Activated CD4-positive, alpha-beta T cell treated with anti-CD3 and anti-CD28 coated beads, Interleukin-2, amount 50 U/mL, for 1 hour (primary cell): Measurements from ENCODE around the gene RALGAPA2.

Experiments used
- DNase-seq: peaks from one replicate; pipeline ENCODE4 v3.0.0-alpha.2; 2020

RALGAPA2 gene

DNA sequence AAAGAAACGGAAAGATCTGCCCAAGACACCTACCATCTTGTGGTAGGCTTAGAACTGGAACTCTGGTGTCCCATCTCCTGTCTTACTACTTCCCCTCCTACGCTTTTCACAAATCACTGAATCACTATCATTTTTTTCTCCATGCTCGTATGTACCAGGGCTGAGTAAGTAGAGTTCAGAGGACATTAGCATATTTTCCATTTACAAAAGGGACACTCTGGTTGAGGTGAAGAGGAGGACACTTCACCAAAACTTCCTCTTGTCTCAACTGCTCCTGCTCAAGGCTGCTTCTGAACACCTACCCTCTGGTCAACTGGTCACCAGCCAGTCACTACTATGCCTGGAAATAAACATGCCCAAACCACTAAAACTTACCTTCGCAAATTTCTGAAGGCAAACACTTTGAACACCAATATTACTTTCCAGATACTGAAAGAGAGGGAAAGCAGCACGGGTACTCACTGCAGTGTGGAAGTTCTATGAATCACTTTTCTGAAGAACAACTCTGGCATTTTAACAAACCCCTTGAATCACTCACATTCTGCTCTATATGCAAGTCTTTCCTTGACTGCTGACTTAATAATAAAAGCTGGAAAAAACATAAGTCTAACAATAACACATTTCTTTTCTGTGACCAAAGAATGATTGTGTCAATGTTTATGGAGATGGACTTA, 221.2 kb downstream of the RALGAPA2 start:
- no peak for DNase-seq

GRCh38 chr20:20490673-20491072, 221.8 kb downstream of the RALGAPA2 start:
- DNase-seq = no peak

GRCh38 chr20:20489648-20490341, 222.6 kb downstream of the RALGAPA2 start:
- DNase-seq = no peak

DNA sequence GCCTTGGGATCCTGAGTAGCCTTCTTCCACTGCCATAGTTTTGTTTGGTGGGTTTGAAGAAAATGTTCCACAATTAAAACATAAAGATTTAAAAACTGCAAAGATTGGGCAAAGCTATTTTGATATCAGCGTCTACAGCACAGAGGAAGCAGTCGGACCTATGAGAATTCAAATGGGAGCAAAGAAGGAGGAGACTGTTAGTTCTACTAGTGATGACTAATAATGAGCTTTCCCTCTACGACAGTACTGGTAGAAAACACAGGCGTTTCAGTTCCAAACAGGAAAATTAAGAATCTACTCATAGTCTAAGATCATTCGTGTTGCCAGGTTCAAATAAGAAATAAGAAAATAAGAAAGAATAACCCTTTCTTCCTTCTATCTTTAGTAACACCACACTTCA, 223.4 kb downstream of the RALGAPA2 start:
- DNase-seq = no peak

- DNase-seq = no peak
Measured at GRCh38 chr20:20488388-20488787, 224.1 kb downstream of the RALGAPA2 start.

GRCh38 chr20:20487811-20488210, 224.6 kb downstream of the RALGAPA2 start:
- no peak for DNase-seq

DNA sequence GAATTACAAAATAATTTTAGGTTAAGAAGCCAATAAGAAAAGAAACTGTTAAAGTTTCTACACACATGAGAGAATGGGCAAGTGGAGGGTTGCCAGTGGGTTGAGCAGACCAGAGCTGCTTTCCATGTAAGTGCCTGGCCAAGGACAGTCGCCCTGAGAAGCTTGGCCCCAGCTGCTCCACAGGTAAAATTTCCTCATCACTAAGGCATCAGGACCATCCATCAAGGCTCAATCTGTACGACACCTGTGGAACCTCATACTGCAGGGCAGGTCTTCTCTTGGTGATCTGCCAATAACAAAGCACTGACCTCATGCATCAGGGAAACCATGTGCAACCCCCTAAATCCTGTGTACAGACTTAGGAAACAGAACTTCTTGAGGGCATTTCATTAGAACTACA, 229.1 kb downstream of the RALGAPA2 start:
- DNase-seq = no peak

DNA sequence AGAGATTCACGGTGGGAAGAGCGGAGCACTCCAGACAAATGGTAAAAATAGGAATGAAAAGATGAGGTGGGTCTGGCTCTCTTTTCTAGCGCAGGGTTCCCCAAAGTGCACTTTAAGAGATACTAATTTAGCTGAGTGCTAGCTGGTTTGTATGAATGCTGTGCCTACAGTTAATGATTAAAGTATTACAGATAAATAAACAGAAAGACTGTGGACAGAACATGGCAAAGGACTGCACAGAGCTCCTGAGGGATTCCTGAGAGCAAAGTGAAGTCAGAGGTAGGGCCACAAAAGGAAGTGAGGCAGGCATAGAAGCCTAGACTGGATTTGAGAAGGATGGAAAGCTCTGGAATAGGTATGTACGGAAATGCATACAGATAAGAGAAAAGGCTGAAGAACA, 230.0 kb downstream of the RALGAPA2 start:
- no peak for DNase-seq

DNA sequence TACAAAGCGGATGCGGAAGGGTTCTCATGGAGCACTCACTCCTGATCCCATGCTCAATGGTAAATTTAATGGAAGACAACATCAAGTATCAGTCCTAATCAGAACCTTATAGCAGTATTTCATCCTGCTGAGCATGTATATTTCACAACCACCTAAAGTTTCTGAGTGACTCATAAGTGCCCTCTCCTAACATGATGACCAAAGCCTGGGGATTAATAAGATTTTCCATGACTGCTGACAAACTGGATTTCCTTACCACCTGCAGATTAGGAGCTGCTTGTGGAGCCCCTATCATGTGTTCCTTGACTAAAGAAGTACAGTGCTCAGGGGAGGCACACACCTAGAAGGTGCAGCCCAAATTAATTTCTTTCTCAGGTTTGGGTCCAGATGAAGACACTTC, 231.8 kb downstream of the RALGAPA2 start:
- DNase-seq = no peak

DNA sequence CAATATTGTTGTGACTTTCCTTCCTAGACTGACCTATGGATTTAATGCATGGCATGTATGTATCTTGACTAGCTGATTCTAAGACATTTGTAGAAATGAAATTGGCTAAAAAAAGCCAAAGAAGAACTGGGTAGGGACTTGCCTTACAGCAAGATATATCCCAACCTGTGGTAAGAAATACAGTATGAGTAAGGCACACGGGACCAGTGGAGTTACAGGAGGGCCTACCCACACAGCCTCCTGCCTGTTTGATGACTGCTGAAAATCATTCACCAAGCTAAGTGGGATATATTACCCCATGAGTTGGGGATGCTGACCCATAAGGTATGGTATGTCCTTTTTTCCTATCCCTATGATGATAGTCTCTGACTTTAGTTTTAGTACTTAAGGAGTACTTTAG, 232.3 kb downstream of the RALGAPA2 start:
- DNase-seq = no peak

DNA sequence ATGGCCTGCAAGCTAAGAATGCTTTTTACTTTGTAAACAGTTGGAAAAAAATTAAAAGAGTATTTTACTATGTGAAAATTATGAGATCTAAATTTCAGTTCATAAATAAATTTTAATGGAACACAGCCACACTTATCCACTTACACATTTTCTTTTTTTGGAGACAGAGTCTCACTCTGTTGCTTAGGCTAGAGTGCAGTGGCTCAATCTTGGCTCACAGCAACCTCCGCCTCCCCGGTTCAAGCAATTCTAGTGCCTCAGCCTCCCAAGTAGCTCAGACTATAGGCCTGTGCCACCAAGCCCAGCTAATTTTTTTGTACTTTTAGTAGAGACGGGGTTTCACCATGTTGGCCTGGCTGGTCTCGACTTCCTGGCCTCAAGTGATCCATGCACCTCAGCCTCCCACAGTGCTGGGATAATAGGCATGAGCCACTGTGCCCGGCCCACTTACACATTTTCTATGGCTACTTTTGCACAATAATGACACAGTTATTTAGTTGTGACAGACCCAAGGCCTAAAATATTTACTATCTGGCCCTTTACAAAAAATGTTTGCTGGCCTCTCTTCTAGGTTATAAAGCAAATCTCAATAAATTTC, 234.9 kb downstream of the RALGAPA2 start:
- DNase-seq = no peak

DNA sequence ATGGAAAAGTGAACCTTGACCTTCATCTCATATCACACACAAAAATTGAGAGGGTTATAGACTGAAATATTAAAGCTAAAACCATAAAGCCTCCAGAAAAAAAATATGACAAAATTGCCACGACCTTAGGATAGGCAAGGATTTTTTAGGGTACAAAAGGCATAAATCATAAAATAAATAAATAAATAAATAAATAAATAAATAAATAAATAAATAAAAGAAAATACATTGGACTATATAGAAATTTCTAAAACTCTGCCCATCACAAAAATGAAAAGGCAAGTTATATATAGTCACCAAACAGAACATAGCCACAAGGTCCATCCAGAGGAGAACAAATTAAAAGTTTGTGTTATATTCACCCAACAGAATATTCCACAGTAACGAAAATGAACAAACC, 235.9 kb downstream of the RALGAPA2 start:
- DNase-seq = no peak

DNA sequence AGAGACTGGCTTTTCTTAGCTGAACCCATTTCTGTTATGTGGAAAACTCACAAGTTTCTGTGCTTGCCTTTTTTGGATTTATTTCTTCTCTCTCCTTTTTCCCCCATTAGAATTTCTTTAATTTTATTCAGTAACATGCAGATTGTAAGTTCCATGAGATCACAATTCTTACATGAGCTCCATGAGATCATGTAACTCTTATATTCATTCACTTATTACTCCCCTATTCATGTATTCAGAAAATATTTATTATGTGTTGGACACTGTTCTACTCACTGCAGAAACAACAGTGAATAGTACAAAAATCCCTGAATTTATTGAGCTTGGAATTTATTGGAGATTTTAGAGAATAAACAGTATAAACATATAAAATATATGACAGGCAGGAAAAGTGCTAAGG, 238.8 kb downstream of the RALGAPA2 start:
- DNase-seq = no peak

GRCh38 chr20:20472684-20473274, 239.7 kb downstream of the RALGAPA2 start:
- DNase-seq = no peak

DNA sequence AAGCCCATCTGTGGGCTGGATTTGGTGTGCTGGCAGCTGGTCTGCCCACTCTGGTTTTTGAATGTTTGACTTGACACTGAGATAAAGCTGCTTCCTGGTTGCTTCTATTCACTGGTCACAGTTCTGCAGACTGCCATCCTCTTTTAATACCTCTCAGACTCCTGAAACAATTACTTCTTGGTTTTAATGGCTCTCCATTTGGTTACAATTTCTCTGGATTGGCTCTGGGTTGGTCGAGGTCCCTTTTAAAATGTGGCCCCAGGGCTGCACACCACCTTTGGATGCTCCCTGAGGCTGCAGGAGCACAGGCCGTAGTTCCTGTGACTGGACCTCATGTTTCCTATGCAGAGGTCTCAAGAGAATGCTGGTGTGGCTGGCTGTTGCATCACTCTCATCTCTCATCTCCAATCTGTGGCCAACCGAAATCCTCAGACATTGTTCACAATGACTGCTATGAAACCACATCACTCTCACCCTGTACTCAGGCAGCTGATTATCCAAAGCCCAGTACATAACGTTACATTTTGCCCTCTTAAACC, 246.0 kb downstream of the RALGAPA2 start:
- no peak for DNase-seq

GRCh38 chr20:20465252-20465651, 247.2 kb downstream of the RALGAPA2 start:
- no peak for DNase-seq

GRCh38 chr20:20463933-20464374, 248.5 kb downstream of the RALGAPA2 start:
- no peak for DNase-seq

DNA sequence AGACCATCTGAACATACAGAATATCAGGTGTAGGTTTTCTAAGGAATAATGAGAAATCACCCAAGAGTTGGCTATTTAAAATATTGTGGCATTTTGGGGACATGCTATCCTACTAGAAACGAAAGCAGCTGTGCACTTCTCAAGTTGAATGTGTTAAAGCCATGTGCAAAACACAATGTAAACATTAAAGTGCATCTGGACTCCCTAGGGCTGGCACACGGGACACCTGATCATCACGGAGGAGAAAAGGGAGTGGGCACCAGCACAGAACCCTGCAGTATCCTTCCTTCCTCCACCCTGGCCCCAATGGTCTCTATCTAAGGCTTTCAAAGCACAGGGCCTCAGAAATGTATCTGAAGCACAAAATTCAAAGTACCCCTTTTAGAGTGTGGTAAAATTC, 250.3 kb downstream of the RALGAPA2 start:
- DNase-seq = no peak

DNA sequence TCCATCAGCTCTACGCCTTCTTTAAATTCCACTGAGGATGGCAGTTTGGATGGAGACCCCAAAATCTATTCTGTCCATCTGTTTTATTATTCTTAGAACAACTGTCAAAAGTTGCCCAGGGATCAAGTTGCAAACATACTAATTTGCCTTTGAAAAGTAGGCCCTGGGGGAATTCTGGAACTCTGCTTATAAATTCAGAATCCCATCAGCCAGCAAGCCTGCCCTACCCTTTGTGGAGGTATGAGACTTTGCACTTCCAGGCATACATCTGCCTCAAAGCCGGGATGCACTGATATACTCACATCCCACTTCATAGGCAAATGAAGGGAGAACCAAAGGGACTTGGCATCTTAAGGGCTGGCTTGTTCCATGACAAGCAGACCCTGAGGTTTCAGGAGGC, 250.9 kb downstream of the RALGAPA2 start:
- no peak for DNase-seq

- no peak for DNase-seq
Measured at GRCh38 chr20:20459726-20460125, 252.7 kb downstream of the RALGAPA2 start.

DNA sequence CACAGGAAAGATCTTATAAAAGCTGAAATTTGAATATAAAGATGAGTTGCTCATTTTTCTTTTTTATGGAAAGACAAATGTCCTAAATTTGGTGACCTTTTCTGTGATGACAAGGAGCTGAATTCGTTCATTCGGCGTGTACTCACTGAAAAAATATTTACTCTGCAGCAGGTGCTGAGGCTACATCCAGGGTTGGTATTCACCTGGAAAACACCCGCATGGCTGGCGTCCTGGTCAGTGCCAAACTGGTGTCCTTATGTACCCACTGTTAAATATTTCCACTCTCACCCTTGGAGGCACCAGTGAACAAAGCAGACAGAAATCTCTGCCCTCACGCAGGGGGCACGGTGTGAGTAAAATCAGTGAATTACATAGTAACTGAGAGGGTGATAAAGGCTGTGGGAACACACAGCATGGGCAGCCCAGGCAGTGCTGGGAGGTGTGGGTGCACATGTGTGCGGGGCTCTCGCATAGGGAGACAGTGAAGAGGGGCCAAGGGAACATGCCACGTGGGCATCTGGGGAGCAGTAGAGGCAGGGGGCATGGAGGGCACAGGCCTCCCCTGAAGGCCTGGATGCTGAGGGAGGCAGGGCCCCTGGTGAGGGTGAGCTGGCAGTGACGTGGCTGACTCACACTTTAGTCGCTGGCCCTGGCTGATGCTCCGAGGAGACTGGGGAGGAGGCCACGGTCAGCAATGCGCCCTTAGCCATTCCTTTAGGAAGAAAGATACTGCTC, 254.9 kb downstream of the RALGAPA2 start:
- no peak for DNase-seq

DNA sequence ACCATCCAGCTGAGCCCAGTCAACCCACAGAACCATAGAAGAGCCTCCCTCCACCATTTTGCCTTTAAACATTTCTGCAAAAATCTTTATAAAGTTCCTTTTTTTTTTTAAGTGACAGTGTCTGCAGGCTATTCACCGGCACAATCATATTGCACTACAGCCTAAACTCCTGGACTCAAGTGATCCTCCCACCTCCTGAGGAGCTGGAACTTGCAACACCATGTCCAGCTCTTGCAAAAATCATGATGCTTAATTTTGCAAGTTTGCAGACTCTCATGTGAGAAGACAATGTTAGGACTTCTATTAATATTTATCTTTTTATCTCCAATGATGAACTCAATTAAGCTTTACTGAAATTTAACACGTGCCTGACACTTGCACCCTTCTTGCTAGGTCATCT, 255.7 kb downstream of the RALGAPA2 start:
- DNase-seq = no peak

- no peak for DNase-seq
Measured at GRCh38 chr20:20455926-20456325, 256.5 kb downstream of the RALGAPA2 start.
